HPDE6-E6E7 (cell line): ENCODE results near the gene ZNF654.
"Not testable (repeated sequence)": the region's sequence is repeated elsewhere in the genome, so short reads cannot be mapped to it uniquely, and the experiment has no call there.

ENCODE experiments used
- DNase-seq: peaks from one replicate; pipeline ENCODE4 v3.0.0; 2011; ENCODE audit warnings: missing footprints; ENCODE audit errors: extremely low spot score

ZNF654 gene

DNA sequence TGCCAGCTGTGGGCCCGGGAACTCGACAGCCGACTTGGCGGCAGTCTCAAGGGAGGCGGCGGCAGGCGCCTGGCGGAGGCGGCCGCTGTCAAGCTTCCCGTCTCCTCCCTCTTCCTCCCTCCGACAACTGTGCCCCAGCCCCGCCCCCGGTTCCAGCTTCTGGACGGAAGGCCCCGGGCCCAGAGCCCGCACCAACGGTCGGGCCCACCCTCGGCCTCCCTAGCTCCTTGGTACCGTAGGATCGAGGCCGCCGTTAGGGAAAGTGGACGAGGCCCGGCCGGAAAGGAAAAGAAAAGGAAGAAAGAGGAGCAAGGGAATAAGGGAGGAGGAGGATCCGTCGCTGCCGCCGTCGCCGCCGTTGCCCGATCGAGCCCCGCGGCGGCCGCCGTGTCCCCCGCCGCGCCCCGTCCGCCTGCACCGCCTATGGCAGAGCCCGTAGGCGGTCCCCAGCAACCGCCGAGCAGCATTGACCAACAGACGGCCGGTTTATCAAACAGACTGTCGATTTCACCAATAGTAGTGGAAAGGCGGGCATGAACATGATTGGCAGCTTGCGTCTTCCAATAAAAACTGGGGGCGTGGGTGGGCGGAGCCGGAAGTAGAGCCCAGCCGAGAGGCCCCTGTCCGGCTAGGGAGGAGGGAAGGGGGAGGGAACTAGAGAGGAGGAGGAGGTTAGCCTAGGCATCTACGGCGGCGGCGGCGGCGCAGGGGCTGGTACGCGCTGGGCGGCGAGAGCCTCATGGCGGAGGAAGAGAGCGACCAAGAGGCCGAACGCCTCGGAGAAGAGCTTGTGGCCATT, at the start of gene ZNF654, which contains the start of gene CGGBP1:
Gene ZNF654 (plus strand): TSS at position 675 of the 799 bp plus-strand sequence. CDS start 65 bp downstream, at position 740.
Gene CGGBP1 (minus strand): TSS at position 425 of the 799 bp plus-strand sequence. CDS start 3,029 bp downstream, outside the sequence.
- DNase-seq, result peak; percentile 89

GRCh38 chr3:88010810-88011209, 48.2 kb upstream of the ZNF654 start:
- no peak for DNase-seq

GRCh38 chr3:88013592-88013991, 45.5 kb upstream of the ZNF654 start:
- no peak for DNase-seq

DNA sequence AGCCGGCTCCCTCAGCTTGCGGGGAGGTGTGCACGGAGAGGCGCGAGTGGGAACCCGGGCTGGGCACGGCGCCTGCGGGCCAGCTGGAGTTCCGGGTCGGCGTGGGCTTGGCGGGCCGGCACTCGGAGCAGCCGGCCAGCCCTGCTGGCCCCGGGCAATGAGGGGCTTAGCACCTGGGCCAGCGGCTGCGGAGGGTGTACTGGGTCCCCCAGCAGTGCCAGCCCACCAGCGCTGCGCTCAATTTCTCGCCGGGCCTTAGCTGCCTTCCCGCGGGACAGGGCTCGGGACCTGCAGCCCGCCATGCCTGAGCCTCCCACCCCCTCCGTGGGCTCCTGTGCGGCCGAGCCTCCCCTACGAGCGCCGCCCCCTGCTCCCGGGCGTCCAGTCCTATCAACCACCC, 43.4 kb upstream of the ZNF654 start:
- not testable (repeated sequence) for DNase-seq

DNA sequence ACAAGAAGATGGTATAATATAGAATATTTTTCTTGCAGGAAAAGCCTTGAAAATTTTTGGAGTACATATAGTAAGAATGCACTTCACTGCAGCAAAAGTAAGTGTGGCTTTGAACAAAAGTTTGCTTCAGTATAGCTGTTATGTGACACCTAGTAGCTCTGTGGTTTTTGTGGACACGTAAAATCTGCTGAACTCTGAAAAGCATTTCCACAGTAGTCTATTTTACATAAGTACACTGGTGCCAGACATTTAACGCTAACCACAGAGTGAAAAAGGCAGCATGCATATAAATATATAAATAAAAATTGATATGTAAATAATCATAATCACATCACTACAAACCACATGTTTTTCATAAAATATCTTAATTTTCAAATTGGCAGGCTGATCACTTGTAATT, 40.0 kb upstream of the ZNF654 start:
- no peak for DNase-seq

- no peak for DNase-seq
These were observed 34.0 kb upstream of the ZNF654 start for GRCh38 chr3:88025001-88025552.

- DNase-seq, result no peak
These were observed 30.2 kb upstream of the ZNF654 start for GRCh38 chr3:88028876-88029275.

- DNase-seq, result no peak
These were observed 28.8 kb upstream of the ZNF654 start for GRCh38 chr3:88030210-88030609.

DNA sequence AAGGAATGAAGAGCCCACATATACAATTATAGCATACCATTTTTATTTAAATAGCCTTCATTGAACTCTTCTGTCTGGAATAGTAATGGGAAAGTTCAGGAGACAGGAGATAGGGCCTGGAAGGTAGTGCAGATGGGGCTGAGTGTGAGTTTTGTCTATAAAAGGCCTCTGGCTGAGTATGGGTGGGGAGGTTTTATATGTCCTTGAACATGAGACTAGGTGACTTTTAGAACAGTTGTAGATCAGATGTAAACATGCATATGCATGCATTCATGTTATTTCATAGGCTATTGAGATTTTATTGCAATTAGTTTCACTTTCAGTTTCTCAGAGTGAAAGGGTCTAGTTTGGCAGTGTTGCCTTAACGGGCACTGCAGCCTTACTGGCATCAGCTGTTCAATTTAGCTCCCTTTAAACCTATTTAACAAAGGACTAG, 27.4 kb upstream of the ZNF654 start:
- peak; percentile 31 for DNase-seq

GRCh38 chr3:88032245-88032644, 26.8 kb upstream of the ZNF654 start:
- DNase-seq, result no peak

DNA sequence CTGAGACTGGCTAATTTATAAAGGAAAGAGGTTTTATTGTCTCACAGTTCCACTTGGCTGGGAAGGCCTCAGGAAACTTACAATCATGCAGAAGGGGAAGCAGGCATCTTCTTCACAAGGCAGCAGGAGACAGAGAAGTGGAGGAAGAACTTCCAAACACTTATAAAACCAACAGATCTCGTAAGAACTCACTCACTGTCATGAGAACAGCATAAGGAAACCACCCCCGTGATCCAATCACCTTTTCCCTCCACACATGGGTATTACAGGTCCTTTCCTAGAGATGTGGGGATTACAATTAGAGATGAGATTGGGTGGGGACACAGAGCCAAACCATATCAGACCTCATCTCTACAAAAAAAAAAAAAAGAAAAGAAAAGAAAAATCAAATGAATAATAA, 26.0 kb upstream of the ZNF654 start:
- no peak for DNase-seq

- no peak for DNase-seq
These were observed 25.2 kb upstream of the ZNF654 start for GRCh38 chr3:88033808-88034207.

DNA sequence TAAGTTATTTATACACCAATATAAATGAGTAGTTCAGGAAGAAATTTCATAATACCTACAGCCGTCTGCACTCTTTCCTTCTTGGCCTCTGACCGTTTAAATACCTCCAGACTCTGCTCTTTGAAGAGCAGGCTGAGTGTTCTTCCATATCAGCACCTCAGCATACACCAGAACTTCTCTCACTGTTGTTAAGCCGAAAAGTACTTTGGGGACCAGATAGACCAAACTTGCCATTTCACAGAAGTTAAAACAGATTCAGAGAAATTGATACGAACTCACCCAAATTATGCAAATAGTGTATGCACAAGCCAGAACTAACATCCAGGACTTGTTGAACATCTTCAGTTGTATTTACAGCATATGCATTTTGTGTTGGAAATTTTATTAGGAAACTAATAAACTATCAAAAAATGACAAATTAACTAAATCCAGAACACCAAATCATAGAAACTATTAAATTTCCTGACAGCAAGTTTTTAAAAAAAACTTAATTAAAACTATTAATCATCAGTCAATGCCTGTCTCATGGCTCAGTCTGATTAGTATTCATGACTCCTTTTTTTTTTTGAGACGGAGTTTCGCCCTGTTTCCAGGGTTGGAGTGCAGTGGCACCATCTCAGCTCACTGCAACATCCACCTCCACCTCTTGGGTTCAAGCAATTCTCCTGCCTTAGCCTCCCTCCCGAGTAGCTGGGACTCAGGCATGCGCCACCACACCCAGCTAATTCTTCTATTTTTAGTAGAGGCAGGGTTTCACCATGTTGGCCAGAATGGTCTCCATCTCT, 24.4 kb upstream of the ZNF654 start:
- DNase-seq, result no peak

DNA sequence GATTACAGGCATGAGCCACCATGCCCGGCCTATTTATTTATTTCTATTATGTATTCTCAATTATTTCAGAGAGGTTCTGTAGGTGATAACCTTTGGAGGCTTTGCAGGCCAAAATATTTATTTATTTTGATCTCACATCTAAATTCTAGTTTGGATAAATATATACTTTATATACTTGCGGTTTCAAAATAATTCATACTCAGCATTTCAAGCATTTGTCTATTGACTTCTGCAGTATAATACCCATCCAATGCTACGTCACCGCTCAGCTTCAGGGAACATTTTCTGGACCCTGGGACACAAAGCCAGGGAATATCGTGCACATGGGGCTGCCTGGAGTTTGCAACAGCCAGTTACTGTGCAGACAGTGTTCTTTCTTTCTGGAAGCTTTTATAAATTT, 22.8 kb upstream of the ZNF654 start:
- DNase-seq, result no peak

DNA sequence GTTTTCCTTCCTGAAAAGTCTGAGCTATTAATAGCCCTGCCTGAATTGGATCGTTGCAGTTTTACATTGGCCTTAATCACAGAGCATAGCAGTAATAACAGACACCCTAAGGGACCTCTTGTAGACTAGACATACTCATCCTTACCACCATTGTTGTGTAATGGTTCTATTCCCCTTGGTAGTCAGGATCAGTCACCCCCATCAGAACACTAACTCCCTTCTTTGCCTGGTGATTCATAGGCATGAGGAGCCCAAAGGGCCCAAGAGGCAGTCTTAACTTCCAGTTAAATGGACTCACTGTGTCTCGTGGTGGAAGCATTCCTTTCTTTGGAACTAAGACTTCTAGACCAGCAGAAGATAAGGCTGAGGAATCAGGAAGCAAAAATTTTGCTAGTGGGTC, 20.5 kb upstream of the ZNF654 start:
- DNase-seq, result no peak

GRCh38 chr3:88040529-88040928, 18.5 kb upstream of the ZNF654 start:
- no peak for DNase-seq

DNA sequence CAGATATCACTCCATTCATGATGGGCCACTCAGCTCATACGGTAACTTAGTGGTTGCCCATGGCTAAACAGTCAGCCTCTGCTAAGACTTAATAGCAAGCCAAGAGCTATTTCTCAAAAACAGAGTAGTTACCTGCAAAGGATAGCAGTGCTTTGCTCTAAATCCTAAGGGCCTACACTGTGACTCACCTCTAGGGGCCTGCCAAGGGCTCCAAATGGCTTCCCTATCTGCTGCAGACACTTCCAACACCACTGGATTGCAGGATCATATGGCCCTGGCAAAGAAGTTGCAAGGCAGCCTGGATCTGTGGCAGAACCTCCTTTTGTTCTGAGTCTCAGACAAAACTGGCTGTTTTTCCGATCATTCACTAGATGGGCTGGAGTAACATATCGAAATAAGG, 18.1 kb upstream of the ZNF654 start:
- DNase-seq, result no peak

DNA sequence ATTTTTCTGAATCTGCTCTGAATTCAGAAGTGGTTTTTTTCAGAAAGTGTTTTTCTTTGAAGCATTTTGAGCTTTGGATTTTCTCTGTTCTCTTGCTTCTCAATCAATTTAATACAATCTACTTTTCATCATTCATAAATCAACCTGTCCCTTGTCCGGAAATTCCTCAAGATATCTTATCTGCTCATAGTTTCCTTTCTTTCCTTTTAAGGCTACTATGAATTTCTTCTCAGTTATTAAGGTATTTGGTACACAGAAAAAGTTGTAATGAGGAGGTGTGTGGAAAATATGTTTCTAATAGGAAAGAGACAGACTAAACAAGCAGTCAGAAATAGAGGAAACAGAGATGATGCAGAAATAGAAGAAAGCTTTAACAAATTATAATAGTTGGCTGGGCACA, 14.6 kb upstream of the ZNF654 start:
- no peak for DNase-seq

DNA sequence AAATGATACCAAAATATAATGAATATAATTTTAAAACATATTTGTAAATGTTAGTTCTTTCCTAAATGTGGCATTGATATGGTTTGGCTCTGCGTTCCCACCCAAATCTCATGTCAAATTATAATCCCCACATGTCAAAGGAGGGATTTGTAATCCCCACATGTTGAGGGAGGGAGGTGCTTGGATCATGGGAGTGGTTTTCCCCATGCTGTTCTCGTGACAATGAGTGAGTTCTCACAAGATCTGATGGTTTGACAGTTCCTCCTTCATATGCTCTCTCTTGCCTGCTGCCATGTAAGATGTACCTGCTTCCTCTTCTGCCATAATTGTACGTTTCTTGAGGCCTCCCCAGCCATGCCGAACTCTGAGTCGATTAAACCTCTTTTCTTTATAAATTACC, 12.3 kb upstream of the ZNF654 start:
- no peak for DNase-seq

DNA sequence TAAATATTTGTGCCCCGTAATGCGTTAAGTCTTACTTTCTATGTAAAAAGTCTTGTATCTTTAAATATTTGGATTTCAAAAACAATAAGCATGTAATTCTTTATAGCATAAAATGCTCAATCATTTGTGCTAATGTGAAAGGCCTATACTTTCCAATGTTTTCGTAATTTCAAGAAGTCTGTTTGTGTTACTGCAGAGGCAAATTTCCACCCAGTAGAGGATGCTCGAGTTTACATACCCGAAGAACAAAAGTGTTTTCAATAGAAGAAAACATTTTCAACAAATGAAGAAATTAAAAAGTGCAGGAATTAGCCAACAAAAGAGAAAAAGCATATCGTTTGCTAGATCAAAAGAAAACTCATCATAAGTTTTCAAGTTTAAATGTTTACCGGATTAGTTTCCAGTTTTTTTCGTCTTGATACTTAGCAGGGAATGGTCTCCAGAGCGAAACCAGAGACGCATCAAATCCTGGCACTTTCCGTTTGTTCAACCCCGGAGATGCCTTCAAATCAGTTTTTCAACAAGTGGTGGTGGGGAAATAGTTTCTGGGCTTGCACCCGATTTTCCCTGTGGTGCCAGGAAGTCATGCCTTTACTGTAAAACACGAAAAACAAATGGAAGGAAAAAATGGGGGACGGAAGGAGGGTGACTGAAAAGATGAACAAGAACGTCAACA, 1.3 kb upstream of the ZNF654 start:
- DNase-seq, result no peak

GRCh38 chr3:88058306-88058580, 812 bp upstream of the ZNF654 start:
- no peak for DNase-seq
